ENCODE measurements around the gene LRRC36. TPM values are rescaled to one million over a fixed set of nuclear protein-coding genes. Genes with fewer than 3 reads are reported as not detected.
A peak's percentile ranks its signal among the peaks of the same experiment; 100 is the strongest.

LRRC36 gene
- total RNA-seq, 1 donor from 2014 or later: not detected

DNA sequence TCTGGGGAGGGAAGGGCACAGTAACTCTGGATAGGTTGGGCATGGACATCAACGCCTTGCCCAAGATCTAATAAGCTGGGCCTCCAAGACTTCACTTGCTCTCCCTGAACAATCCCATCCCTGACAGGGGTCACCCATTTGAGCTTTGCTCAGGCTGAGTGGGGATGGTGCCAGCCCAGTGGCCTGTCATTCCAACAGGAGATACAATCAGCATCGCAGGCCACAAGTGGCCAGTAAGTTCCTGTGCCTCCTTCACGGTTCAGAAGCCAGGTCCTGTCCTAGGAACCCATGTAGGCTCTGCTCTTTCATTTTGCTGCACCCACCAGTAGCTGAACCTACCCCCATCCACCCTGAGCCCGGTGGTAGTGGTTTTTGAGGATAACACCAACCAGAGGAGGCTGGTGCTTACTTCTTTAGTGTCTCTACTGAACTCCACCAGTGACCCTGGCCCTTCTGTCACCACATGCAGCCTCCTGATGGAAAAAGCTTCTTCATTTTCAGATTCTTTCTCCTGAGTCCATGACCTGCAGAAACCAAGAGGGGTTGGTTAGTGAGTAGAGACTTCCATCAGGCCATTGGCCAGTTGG is 32.4 kb upstream of the LRRC36 start:
- H3K27me3 ChIP-seq (ENCODE audit: control insufficient read depth, insufficient read depth, low read length): peaks cover 4% of the 10 kb centered on the region
- H3K36me3 ChIP-seq (ENCODE audit: control insufficient read depth, insufficient read depth, low read length): no peaks in the 10 kb centered on the region
- FAIRE-seq (no peak), DNase-seq (ENCODE audit: low read depth) (no peak)
- no peak for TF ChIP-seq CTCF (IDR thresholded peaks at IDR 0.05; ENCODE audit: insufficient read depth, low read length, severe bottlenecking)
- no peak overlapping the region for H3K4me3 ChIP-seq (ENCODE audit: low read depth, low read length)

DNA sequence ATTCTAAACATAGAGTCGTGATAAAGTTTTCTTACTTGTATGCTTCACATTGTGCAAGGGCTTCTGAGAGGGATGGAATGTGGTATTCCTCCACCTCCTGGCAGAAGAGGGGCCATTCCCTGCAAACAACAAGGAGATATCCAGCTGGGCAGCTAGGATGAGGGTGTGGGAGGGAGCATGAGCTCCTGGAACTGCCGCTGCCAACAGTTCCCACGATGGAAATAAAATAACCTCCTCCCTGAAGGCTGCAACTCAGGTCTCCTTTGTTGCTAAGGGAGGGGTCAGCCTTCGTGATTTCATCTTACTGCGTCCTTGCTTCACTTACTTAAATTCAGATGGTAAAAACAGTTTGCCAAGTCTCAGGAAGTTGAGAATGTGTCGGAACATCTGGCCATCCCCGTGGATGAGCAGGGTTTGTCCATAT is 31.7 kb upstream of the LRRC36 start:
- TF ChIP-seq CTCF (IDR thresholded peaks at IDR 0.05; ENCODE audit: insufficient read depth, low read length, severe bottlenecking): no peak
- DNase-seq (ENCODE audit: low read depth) (no peak), FAIRE-seq (no peak)
- Histone ChIP-seq H3K36me3 (ENCODE audit: control insufficient read depth, insufficient read depth, low read length) (no peaks in the 10 kb centered on the region), H3K4me3 (ENCODE audit: low read depth, low read length) (no peak overlapping the region), H3K27me3 (ENCODE audit: control insufficient read depth, insufficient read depth, low read length) (peaks cover 4% of the 10 kb centered on the region)

- FAIRE-seq (peak; percentile 76), DNase-seq (ENCODE audit: low read depth) (no peak)
- TF ChIP-seq CTCF (IDR thresholded peaks at IDR 0.05; ENCODE audit: insufficient read depth, low read length, severe bottlenecking): no peak
- H3K27me3 ChIP-seq (ENCODE audit: control insufficient read depth, insufficient read depth, low read length): peaks cover 4% of the 10 kb centered on the region
- H3K36me3 ChIP-seq (ENCODE audit: control insufficient read depth, insufficient read depth, low read length): no peaks in the 10 kb centered on the region
- no peak overlapping the region for H3K4me3 ChIP-seq (ENCODE audit: low read depth, low read length)
Observed at GRCh38 chr16:67296420-67296819, 30.2 kb upstream of the LRRC36 start.

DNA sequence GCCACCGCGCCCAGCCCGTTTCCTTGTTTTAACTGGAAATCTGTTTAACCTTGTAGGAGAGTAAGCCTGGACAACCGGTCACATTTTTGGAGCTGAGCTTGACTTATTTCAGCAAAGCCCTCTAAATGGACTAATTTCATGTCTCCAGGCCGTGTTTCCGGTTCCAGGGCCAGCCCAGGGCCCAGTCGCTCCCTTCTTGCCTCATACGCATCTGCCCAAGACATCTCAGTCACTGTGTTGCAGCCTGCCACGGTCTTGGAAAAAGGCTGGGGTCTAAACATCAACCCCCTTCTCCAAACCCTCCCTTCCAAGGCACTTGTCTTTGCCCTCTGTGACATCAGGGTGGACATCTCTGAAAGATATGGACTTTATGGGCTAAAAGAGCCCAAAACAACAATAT is 28.3 kb upstream of the LRRC36 start:
- no peak for FAIRE-seq
- Histone ChIP-seq H3K36me3 (ENCODE audit: control insufficient read depth, insufficient read depth, low read length) (no peaks in the 10 kb centered on the region), H3K4me3 (ENCODE audit: low read depth, low read length) (no peak overlapping the region), H3K27me3 (ENCODE audit: control insufficient read depth, insufficient read depth, low read length) (peaks cover 4% of the 10 kb centered on the region)
- no peak for DNase-seq (ENCODE audit: low read depth)
- TF ChIP-seq CTCF (IDR thresholded peaks at IDR 0.05; ENCODE audit: insufficient read depth, low read length, severe bottlenecking): no peak

DNA sequence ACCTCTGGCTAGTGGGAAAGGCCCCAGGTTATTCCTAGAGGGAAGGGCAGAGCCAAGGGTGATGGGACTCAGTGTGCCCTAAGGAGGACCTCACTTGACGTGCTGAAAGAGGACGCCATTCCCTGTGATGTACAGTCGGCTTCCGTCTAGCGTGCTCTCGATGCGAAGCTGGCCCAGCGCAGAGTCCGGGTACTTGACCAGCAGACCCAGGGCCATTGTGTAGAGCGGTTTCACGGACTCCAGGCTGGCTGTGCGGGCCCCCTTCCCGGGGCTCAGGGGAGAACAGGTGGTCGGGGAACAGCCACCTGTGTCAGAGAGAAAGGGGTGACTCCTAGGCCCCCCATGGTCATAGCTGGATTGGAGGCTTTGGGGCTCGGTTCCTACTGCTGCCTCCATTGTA is 27.3 kb upstream of the LRRC36 start:
- no peak for DNase-seq (ENCODE audit: low read depth)
- TF ChIP-seq CTCF (IDR thresholded peaks at IDR 0.05; ENCODE audit: insufficient read depth, low read length, severe bottlenecking): no peak
- no peaks in the 10 kb centered on the region for H3K36me3 ChIP-seq (ENCODE audit: control insufficient read depth, insufficient read depth, low read length)
- H3K27me3 ChIP-seq (ENCODE audit: control insufficient read depth, insufficient read depth, low read length): peaks cover 2% of the 10 kb centered on the region
- FAIRE-seq: no peak
- no peak overlapping the region for H3K4me3 ChIP-seq (ENCODE audit: low read depth, low read length)
